Measurements from ENCODE around the gene EXOSC2.

Gene EXOSC2

GRCh38 chr9:130696139-130696650 is 2.6 kb downstream of the EXOSC2 start:
- DNase-seq: no peak

GRCh38 chr9:130696996-130697395 is 3.4 kb downstream of the EXOSC2 start:
- DNase-seq: no peak

GRCh38 chr9:130698514-130698913 is 4.9 kb downstream of the EXOSC2 start:
- DNase-seq: no peak

GRCh38 chr9:130699047-130699446 is 5.5 kb downstream of the EXOSC2 start:
- DNase-seq: no peak

GRCh38 chr9:130701059-130702022 is 7.8 kb downstream of the EXOSC2 start:
- DNase-seq: peak in 50 of 58 donors; percentile 10 to 83 (median 53)

GRCh38 chr9:130703501-130703900 is 9.9 kb downstream of the EXOSC2 start:
- DNase-seq: no peak

GRCh38 chr9:130707225-130707976 is 13.8 kb downstream of the EXOSC2 start:
- peak in 27 of 58 donors; percentile 2 to 78 (median 17) for DNase-seq

- no peak for DNase-seq
Measured at GRCh38 chr9:130710822-130711352, 17.3 kb downstream of the EXOSC2 start.

- DNase-seq: no peak
Measured at GRCh38 chr9:130711469-130711868, 17.9 kb downstream of the EXOSC2 start.

- peak; percentile 91 to 99 (median 97) for DNase-seq
Measured at GRCh38 chr9:130712564-130713285, 19.1 kb downstream of the EXOSC2 start.

- peak in 8 of 58 donors; percentile 3 to 53 (median 15) for DNase-seq
Measured at GRCh38 chr9:130713286-130713960, 19.8 kb downstream of the EXOSC2 start.

- DNase-seq: no peak
Measured at GRCh38 chr9:130714586-130715110, 21.1 kb downstream of the EXOSC2 start.

- no peak for DNase-seq
Measured at GRCh38 chr9:130715270-130715669, 21.7 kb downstream of the EXOSC2 start.

GRCh38 chr9:130718562-130718961 is 25.0 kb downstream of the EXOSC2 start:
- no peak for DNase-seq

GRCh38 chr9:130720762-130721161 is 27.2 kb downstream of the EXOSC2 start:
- no peak for DNase-seq

- DNase-seq: no peak
Measured at GRCh38 chr9:130728721-130729120, 35.1 kb downstream of the EXOSC2 start.

- DNase-seq: no peak
Measured at GRCh38 chr9:130729145-130729544, 35.6 kb downstream of the EXOSC2 start.

- no peak for DNase-seq
Measured at GRCh38 chr9:130731355-130731754, 37.8 kb downstream of the EXOSC2 start.

- DNase-seq: no peak
Measured at GRCh38 chr9:130732136-130732535, 38.6 kb downstream of the EXOSC2 start.

- no peak for DNase-seq
Measured at GRCh38 chr9:130732793-130733221, 39.2 kb downstream of the EXOSC2 start.
